ENCODE results near the gene LRRC15.

LRRC15 gene

GRCh38 chr3:194369522-194370279 lies at the start of gene LRRC15:
Gene LRRC15, minus strand, starts transcription at chr3:194369743. Its CDS starts 8,700 bp downstream, at chr3:194361043.
- H3K4me3 ChIP-seq = no peak within 1 kb of the TSS
- H3K9me3 ChIP-seq = no peaks in the 10 kb centered on the region
- no peaks in the 10 kb centered on the region for H3K36me3 ChIP-seq (replicated peaks)
- no peaks in the 10 kb centered on the region for H3K4me1 ChIP-seq
- DNase-seq (ENCODE audit: low spot score in 2 of 2) = peak in 1 of 2 experiments; percentile 35
- peaks cover 11% of the 10 kb centered on the region for H3K27me3 ChIP-seq (ENCODE audit: low read depth)
- in situ Hi-C loops (cut with MboI; ENCODE audit: low sequenced_read_pairs) = no loop called here

GRCh38 chr3:194418671-194419070 lies 49.1 kb upstream of the LRRC15 start:
- no peak for DNase-seq (ENCODE audit: low spot score in 2 of 2)
- Histone ChIP-seq H3K9me3 (no peaks in the 10 kb centered on the region), H3K36me3 (replicated peaks) (peaks cover 15% of the 10 kb centered on the region), H3K27me3 (ENCODE audit: low read depth) (no peaks in the 10 kb centered on the region), H3K4me1 (no peaks in the 10 kb centered on the region), H3K4me3 (no peak overlapping the region)
- in situ Hi-C loops (cut with MboI; ENCODE audit: low sequenced_read_pairs) = no loop called here

GRCh38 chr3:194407423-194407822 lies 37.9 kb upstream of the LRRC15 start:
- no peak for DNase-seq (ENCODE audit: low spot score in 2 of 2)
- Histone ChIP-seq H3K36me3 (replicated peaks) (0 out of 2 replicates have a peak, but pooled peaks cover 9% of the 10 kb centered on the region), H3K4me3 (no peak overlapping the region), H3K27me3 (ENCODE audit: low read depth) (no peaks in the 10 kb centered on the region), H3K9me3 (no peaks in the 10 kb centered on the region), H3K4me1 (no peaks in the 10 kb centered on the region)
- in situ Hi-C loops (cut with MboI; ENCODE audit: low sequenced_read_pairs) = loop anchor here (5.0 kb wide), 1 partner anchor 75 kb away; no protein-coding TSS in a partner anchor

GRCh38 chr3:194405766-194406165 lies 36.2 kb upstream of the LRRC15 start:
- Histone ChIP-seq H3K4me3 (no peak overlapping the region), H3K36me3 (replicated peaks) (0 out of 2 replicates have a peak, but pooled peaks cover 9% of the 10 kb centered on the region), H3K4me1 (no peaks in the 10 kb centered on the region), H3K9me3 (no peaks in the 10 kb centered on the region), H3K27me3 (ENCODE audit: low read depth) (no peaks in the 10 kb centered on the region)
- DNase-seq (ENCODE audit: low spot score in 2 of 2) = no peak
- in situ Hi-C loops (cut with MboI; ENCODE audit: low sequenced_read_pairs) = loop anchor here (5.0 kb wide), 1 partner anchor 73 kb away; no protein-coding TSS in a partner anchor

GRCh38 chr3:194404365-194405140 lies 35.0 kb upstream of the LRRC15 start:
- Histone ChIP-seq H3K27me3 (ENCODE audit: low read depth) (no peaks in the 10 kb centered on the region), H3K4me3 (no peak overlapping the region), H3K4me1 (no peaks in the 10 kb centered on the region), H3K36me3 (replicated peaks) (0 out of 2 replicates have a peak, but pooled peaks cover 9% of the 10 kb centered on the region), H3K9me3 (no peaks in the 10 kb centered on the region)
- in situ Hi-C loops (cut with MboI; ENCODE audit: low sequenced_read_pairs) = loop anchor here (5.0 kb wide), 1 partner anchor 72 kb away; no protein-coding TSS in a partner anchor
- peak; percentile 57 to 68 for DNase-seq (ENCODE audit: low spot score in 2 of 2)

- DNase-seq (ENCODE audit: low spot score in 2 of 2) = no peak
- Histone ChIP-seq H3K27me3 (ENCODE audit: low read depth) (no peaks in the 10 kb centered on the region), H3K36me3 (replicated peaks) (0 out of 2 replicates have a peak, but pooled peaks cover 6% of the 10 kb centered on the region), H3K9me3 (no peaks in the 10 kb centered on the region), H3K4me3 (no peak overlapping the region), H3K4me1 (no peaks in the 10 kb centered on the region)
- in situ Hi-C loops (cut with MboI; ENCODE audit: low sequenced_read_pairs) = no loop called here
Observed at GRCh38 chr3:194401868-194402329, 32.4 kb upstream of the LRRC15 start.

- DNase-seq (ENCODE audit: low spot score in 2 of 2) = no peak
- Histone ChIP-seq H3K27me3 (ENCODE audit: low read depth) (no peaks in the 10 kb centered on the region), H3K4me3 (no peak overlapping the region), H3K36me3 (replicated peaks) (0 out of 2 replicates have a peak, but pooled peaks cover 6% of the 10 kb centered on the region), H3K9me3 (no peaks in the 10 kb centered on the region), H3K4me1 (no peaks in the 10 kb centered on the region)
- in situ Hi-C loops (cut with MboI; ENCODE audit: low sequenced_read_pairs) = no loop called here
Observed at GRCh38 chr3:194401346-194401745, 31.8 kb upstream of the LRRC15 start.

GRCh38 chr3:194399874-194400411 lies 30.4 kb upstream of the LRRC15 start:
- in situ Hi-C loops (cut with MboI; ENCODE audit: low sequenced_read_pairs) = no loop called here
- peaks cover 1% of the 10 kb centered on the region for H3K4me1 ChIP-seq
- no peak for DNase-seq (ENCODE audit: low spot score in 2 of 2)
- H3K36me3 ChIP-seq (replicated peaks) = 0 out of 2 replicates have a peak, but pooled peaks cover 3% of the 10 kb centered on the region
- H3K27me3 ChIP-seq (ENCODE audit: low read depth) = no peaks in the 10 kb centered on the region
- H3K4me3 ChIP-seq = no peak overlapping the region
- no peaks in the 10 kb centered on the region for H3K9me3 ChIP-seq

GRCh38 chr3:194399166-194399565 lies 29.6 kb upstream of the LRRC15 start, which contains the start of gene GP5:
Gene GP5, minus strand, starts transcription at chr3:194399266. Its CDS starts 984 bp downstream, at chr3:194398282.
- Histone ChIP-seq H3K9me3 (no peaks in the 10 kb centered on the region), H3K4me1 (peaks cover 8% of the 10 kb centered on the region), H3K36me3 (replicated peaks) (0 out of 2 replicates have a peak, but pooled peaks cover 3% of the 10 kb centered on the region), H3K27me3 (ENCODE audit: low read depth) (no peaks in the 10 kb centered on the region), H3K4me3 (no peak within 1 kb of the TSS)
- in situ Hi-C loops (cut with MboI; ENCODE audit: low sequenced_read_pairs) = no loop called here
- DNase-seq (ENCODE audit: low spot score in 2 of 2) = no peak

- H3K4me3 ChIP-seq = no peak overlapping the region
- no peaks in the 10 kb centered on the region for H3K36me3 ChIP-seq (replicated peaks)
- in situ Hi-C loops (cut with MboI; ENCODE audit: low sequenced_read_pairs) = no loop called here
- peaks cover 8% of the 10 kb centered on the region for H3K4me1 ChIP-seq
- H3K9me3 ChIP-seq = no peaks in the 10 kb centered on the region
- no peak for DNase-seq (ENCODE audit: low spot score in 2 of 2)
- no peaks in the 10 kb centered on the region for H3K27me3 ChIP-seq (ENCODE audit: low read depth)
Observed at GRCh38 chr3:194397757-194398312, 28.3 kb upstream of the LRRC15 start.

GRCh38 chr3:194396859-194397756 lies 27.6 kb upstream of the LRRC15 start:
- DNase-seq (ENCODE audit: low spot score in 2 of 2) = no peak
- H3K27me3 ChIP-seq (ENCODE audit: low read depth) = no peaks in the 10 kb centered on the region
- H3K4me3 ChIP-seq = no peak overlapping the region
- H3K36me3 ChIP-seq (replicated peaks) = no peaks in the 10 kb centered on the region
- peaks cover 8% of the 10 kb centered on the region for H3K4me1 ChIP-seq
- H3K9me3 ChIP-seq = no peaks in the 10 kb centered on the region
- in situ Hi-C loops (cut with MboI; ENCODE audit: low sequenced_read_pairs) = no loop called here

GRCh38 chr3:194396539-194396858 lies 27.0 kb upstream of the LRRC15 start:
- no peak for DNase-seq (ENCODE audit: low spot score in 2 of 2)
- Histone ChIP-seq H3K4me1 (peaks cover 8% of the 10 kb centered on the region), H3K4me3 (no peak overlapping the region), H3K9me3 (no peaks in the 10 kb centered on the region), H3K27me3 (ENCODE audit: low read depth) (no peaks in the 10 kb centered on the region), H3K36me3 (replicated peaks) (no peaks in the 10 kb centered on the region)
- in situ Hi-C loops (cut with MboI; ENCODE audit: low sequenced_read_pairs) = no loop called here

All from HAP-1 (cell line).